Thoracic aorta (tissue), 2 donors: Measurements from ENCODE around the gene LTBR. TPM values are rescaled to one million over a fixed set of nuclear protein-coding genes. Genes with fewer than 3 reads are reported as not detected.

Experiments
- ATAC-seq: fragments of 150-250 bp; one replicate; pipeline ENCODE4 v1.8.0; 2017; ENCODE audit warnings: low read depth; ENCODE audit not compliant: insufficient number of reproducible peaks, low FRiP score
- DNase-seq: peaks from one replicate; pipeline ENCODE4 v3.0.0-alpha.2; 2020; ENCODE audit warnings: low spot score
- H3K27ac ChIP-seq, 2 donors: fragments of 200-600 bp; sonication (generic); 1 replicate in 1 of 2; 2 replicates in 1 of 2; pipeline ENCODE4 v1.5.1; 2016; ENCODE audit warnings: mild to moderate bottlenecking in 2 of 2, moderate library complexity in 2 of 2
- H3K27me3 ChIP-seq: fragments of 200-600 bp; sonication (generic); replicated peaks from 2 replicates; pipeline ENCODE4 v1.6.0; 2016; ENCODE audit warnings: mild to moderate bottlenecking; ENCODE audit not compliant: insufficient read depth
- H3K36me3 ChIP-seq: fragments of 200-600 bp; sonication (generic); one replicate; pipeline ENCODE4 v1.5.1; 2016
- H3K4me1 ChIP-seq, 2 donors: fragments of 200-600 bp; sonication (generic); 1 replicate in 1 of 2; 2 replicates in 1 of 2; pipeline versions ENCODE4 v1.5.1 to v1.6.0; 2016; ENCODE audit warnings: low read depth in 2 of 2, mild to moderate bottlenecking in 1 of 2; ENCODE audit not compliant: control insufficient read depth in 1 of 2
- H3K4me3 ChIP-seq: fragments of 200-600 bp; sonication (generic); 2 replicates; pipeline ENCODE4 v1.5.1; 2016; ENCODE audit warnings: mild to moderate bottlenecking
- H3K9me3 ChIP-seq: fragments of 200-600 bp; sonication (generic); 2 replicates; pipeline ENCODE4 v1.5.1; 2016
- total RNA-seq, 2 donors: library from RNA; depleted of rRNA; stranded (reverse); fragments of >200 nt; gene quantifications; one replicate each; pipeline versions ENCODE4 v1.1.0 to v1.2.3, GENCODE V29; 2016
- TF ChIP-seq, protein P1 (sequence below): fragments of 200-600 bp; sonication (generic); IDR thresholded peaks from one replicate; pipeline ENCODE4 v1.5.1; 2019; ENCODE audit warnings: antibody characterized with exemption

LTBR gene
- total RNA-seq, 2 donors from 2014 or later = 176 to 217 TPM

DNA sequence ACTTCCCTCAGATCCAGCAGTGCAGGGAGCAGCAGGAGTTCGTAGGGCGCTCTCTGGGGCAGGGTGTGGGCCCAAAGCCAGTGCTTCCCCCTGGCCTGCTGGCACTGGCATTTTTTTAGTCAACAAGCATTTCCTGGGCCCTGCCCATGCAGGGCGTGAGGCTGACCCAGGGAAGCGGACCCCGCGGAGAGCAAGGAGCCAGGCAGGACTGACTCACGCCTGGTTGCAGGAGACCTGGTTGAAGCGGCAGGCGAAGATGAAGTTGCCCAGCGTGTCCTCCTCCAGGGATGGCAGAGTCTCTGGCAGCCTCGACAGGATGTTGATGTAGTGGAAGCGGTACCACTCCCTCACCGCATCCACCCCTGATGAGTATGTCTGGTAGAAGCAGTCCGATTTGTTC lies 22.1 kb upstream of the LTBR start:
- Histone ChIP-seq H3K4me1 (peaks cover 7 to 8% of the 10 kb centered on the region in 2 donors), H3K36me3 (no peaks in the 10 kb centered on the region), H3K9me3 (no peaks in the 10 kb centered on the region), H3K4me3 (no peak overlapping the region), H3K27me3 (no peaks in the 10 kb centered on the region), H3K27ac (no peak overlapping the region)
- DNase-seq (no peak), ATAC-seq (no peak)
- TF ChIP-seq, protein P1, sequence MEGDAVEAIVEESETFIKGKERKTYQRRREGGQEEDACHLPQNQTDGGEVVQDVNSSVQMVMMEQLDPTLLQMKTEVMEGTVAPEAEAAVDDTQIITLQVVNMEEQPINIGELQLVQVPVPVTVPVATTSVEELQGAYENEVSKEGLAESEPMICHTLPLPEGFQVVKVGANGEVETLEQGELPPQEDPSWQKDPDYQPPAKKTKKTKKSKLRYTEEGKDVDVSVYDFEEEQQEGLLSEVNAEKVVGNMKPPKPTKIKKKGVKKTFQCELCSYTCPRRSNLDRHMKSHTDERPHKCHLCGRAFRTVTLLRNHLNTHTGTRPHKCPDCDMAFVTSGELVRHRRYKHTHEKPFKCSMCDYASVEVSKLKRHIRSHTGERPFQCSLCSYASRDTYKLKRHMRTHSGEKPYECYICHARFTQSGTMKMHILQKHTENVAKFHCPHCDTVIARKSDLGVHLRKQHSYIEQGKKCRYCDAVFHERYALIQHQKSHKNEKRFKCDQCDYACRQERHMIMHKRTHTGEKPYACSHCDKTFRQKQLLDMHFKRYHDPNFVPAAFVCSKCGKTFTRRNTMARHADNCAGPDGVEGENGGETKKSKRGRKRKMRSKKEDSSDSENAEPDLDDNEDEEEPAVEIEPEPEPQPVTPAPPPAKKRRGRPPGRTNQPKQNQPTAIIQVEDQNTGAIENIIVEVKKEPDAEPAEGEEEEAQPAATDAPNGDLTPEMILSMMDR = no peak

DNA sequence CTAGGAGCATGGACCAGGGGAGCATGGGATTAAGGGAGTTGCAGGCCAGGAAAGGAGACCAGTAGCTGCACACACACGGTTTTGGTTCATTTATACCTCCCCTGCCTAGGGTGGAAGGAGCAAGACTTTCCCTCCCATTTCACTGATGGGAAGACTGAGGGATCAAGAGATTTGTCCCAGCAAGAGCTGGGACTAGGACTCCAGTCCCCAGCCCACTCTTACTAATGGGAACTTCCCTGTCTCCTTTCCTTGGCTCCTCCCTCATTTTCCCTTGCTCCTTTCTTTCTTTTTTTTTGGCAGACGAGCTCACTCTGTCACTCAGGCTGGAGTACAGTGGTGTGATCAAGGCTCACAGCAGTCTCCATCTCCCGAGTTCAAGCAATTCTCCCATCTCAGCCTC lies 21.6 kb upstream of the LTBR start:
- H3K27ac ChIP-seq = no peak overlapping the region

DNA sequence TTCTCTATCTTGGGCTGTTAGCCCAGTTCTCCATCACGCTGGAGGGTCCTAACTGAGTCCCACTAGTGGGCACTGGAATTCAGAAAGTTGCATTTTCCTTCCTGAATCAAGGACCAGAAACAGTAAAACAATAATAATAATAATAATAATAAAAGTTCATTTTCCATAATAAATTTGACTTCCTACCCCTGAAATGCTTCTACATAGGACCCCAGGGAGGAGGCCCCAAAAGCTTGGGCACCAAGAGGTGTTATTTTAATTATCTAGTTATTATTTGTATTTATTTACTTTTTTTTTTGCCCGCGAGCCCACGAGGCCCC lies 21.0 kb upstream of the LTBR start:
- peak overlapping the region; percentile 81 for H3K4me3 ChIP-seq
- ATAC-seq (no peak), DNase-seq (no peak)
- H3K36me3 ChIP-seq = no peaks in the 10 kb centered on the region
- H3K27ac ChIP-seq = no peak overlapping the region
- no peaks in the 10 kb centered on the region for H3K27me3 ChIP-seq
- H3K4me1 ChIP-seq = peaks cover 7 to 8% of the 10 kb centered on the region in 2 donors
- TF ChIP-seq, protein P1 = no peak
- H3K9me3 ChIP-seq = no peaks in the 10 kb centered on the region

More for the DNA sequence above, 21.6 kb upstream of the LTBR start:
- H3K36me3 ChIP-seq = no peaks in the 10 kb centered on the region
- H3K27me3 ChIP-seq = no peaks in the 10 kb centered on the region
- no peak overlapping the region for H3K4me3 ChIP-seq
- peaks cover 7 to 8% of the 10 kb centered on the region in 2 donors for H3K4me1 ChIP-seq
- no peak for DNase-seq
- no peaks in the 10 kb centered on the region for H3K9me3 ChIP-seq
- ATAC-seq = no peak
- TF ChIP-seq, protein P1 = no peak

DNA sequence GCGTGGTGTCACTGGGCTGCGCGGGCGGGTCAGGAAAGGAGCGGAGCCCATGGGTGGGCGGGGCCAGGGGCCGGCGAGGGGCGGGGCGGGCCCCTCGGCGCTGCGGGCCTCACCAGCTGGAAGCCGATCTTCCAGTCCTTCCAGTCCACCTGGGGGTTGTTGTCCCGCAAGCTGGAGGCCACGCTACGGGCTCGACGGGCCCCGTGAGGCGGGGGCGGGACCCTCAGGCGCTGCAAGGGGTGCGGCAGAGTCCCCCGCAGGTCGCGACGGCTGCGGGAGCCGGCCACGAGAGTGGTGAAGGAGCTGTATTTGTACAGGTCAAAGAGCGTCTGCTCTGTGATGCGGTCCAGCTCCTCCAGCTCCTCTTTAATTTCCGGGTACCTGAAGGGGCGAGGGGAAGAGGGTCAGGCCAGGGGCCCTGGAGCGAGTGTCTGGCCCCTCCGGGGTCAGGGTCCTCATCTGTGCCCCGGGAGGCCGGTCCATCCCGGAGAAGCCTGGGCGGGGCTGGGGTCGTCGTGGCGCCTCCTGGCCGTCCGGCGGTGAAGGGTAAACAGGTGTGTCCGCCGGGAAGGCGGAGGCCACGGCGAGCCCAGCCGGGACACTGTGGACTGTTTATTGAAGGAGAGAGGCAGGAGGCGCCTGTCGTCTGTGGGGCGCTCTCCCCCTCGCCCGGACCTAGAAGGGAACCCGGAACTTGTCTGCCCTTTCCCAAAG lies 20.5 kb upstream of the LTBR start:
- Histone ChIP-seq H3K9me3 (no peaks in the 10 kb centered on the region), H3K4me3 (peak overlapping the region; percentile 81), H3K27ac (peak overlapping the region; percentile 48 to 49)

DNA sequence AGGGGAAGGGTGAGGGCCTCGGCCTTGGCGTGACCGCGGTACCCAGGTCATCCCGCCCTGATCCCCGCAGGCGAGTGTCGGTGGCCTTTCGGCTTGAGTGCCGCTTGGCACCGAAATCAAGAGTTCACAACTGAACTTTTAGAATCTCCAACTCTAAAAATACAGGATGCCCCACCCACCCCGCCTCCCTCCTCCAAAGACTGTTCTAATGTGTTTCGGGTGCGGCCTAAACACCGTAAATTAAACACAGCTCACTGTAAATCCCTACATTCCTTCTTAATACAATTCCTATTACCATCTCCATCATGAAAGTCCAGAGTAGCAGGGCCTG lies 20.0 kb upstream of the LTBR start:
- H3K4me1 ChIP-seq = peaks cover 7 to 8% of the 10 kb centered on the region in 2 donors
- H3K27ac ChIP-seq = peak overlapping the region in 1 of 2 donors; percentile 48
- ATAC-seq (no peak), DNase-seq (no peak)
- H3K27me3 ChIP-seq = no peaks in the 10 kb centered on the region
- no peaks in the 10 kb centered on the region for H3K9me3 ChIP-seq
- no peaks in the 10 kb centered on the region for H3K36me3 ChIP-seq
- peak overlapping the region; percentile 81 for H3K4me3 ChIP-seq
- TF ChIP-seq, protein P1 = no peak

More for the DNA sequence above, 20.5 kb upstream of the LTBR start:
- Histone ChIP-seq H3K4me1 (peaks cover 7 to 8% of the 10 kb centered on the region in 2 donors), H3K27me3 (no peaks in the 10 kb centered on the region), H3K36me3 (no peaks in the 10 kb centered on the region)
- TF ChIP-seq, protein P1 = no peak
- ATAC-seq = no peak
- no peak for DNase-seq
